Measurements from ENCODE around the gene SH3D19.

SH3D19 gene

GRCh38 chr4:151251603-151252304, 73.7 kb downstream of the SH3D19 start:
- DNase-seq (ENCODE audit: low read depth), result no peak
- TF ChIP-seq, protein P1, sequence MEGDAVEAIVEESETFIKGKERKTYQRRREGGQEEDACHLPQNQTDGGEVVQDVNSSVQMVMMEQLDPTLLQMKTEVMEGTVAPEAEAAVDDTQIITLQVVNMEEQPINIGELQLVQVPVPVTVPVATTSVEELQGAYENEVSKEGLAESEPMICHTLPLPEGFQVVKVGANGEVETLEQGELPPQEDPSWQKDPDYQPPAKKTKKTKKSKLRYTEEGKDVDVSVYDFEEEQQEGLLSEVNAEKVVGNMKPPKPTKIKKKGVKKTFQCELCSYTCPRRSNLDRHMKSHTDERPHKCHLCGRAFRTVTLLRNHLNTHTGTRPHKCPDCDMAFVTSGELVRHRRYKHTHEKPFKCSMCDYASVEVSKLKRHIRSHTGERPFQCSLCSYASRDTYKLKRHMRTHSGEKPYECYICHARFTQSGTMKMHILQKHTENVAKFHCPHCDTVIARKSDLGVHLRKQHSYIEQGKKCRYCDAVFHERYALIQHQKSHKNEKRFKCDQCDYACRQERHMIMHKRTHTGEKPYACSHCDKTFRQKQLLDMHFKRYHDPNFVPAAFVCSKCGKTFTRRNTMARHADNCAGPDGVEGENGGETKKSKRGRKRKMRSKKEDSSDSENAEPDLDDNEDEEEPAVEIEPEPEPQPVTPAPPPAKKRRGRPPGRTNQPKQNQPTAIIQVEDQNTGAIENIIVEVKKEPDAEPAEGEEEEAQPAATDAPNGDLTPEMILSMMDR (IDR thresholded peaks at IDR 0.05; ENCODE audit: control insufficient read depth, insufficient read depth, low read depth, low read length, missing control alignments), result no peak
- H3K4me3 ChIP-seq (ENCODE audit: control insufficient read depth, low read depth, low read length), result no peak overlapping the region

GRCh38 chr4:151250706-151251105, 74.7 kb downstream of the SH3D19 start:
- TF ChIP-seq, protein P1 (IDR thresholded peaks at IDR 0.05; ENCODE audit: control insufficient read depth, insufficient read depth, low read depth, low read length, missing control alignments), result no peak
- DNase-seq (ENCODE audit: low read depth), result no peak

DNA sequence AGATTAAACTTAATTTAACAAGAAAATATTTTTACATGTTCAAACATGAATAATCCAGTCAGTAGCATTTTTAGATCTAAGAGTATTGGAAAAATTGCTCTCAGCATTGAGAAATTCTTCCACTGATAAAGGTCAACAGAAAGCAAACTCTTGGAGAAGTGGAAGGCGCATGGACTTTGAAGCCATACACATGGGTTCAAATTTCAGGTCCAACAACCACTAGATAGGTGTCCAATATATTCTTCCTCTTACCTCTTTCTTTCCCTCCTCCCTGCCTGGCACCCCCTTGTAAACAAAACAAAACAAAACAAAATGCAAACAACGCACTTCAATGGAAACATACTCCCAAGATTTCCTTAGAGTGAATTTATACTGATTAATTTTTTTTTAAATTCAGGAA, 76.9 kb downstream of the SH3D19 start:
- DNase-seq (ENCODE audit: low read depth), result no peak
- H3K4me3 ChIP-seq (ENCODE audit: control insufficient read depth, low read depth, low read length), result no peak overlapping the region
- TF ChIP-seq, protein P1 (IDR thresholded peaks at IDR 0.05; ENCODE audit: control insufficient read depth, insufficient read depth, low read depth, low read length, missing control alignments), result no peak

More at GRCh38 chr4:151250706-151251105, 74.7 kb downstream of the SH3D19 start:
- no peak overlapping the region for H3K4me3 ChIP-seq (ENCODE audit: control insufficient read depth, low read depth, low read length)

- DNase-seq (ENCODE audit: low read depth), result no peak
- TF ChIP-seq, protein P1 (IDR thresholded peaks at IDR 0.05; ENCODE audit: control insufficient read depth, insufficient read depth, low read depth, low read length, missing control alignments), result no peak
- H3K4me3 ChIP-seq (ENCODE audit: control insufficient read depth, low read depth, low read length), result no peak overlapping the region
Observed at GRCh38 chr4:151247395-151247794, 78.0 kb downstream of the SH3D19 start.

- H3K4me3 ChIP-seq (ENCODE audit: control insufficient read depth, low read depth, low read length), result no peak overlapping the region
- TF ChIP-seq, protein P1 (IDR thresholded peaks at IDR 0.05; ENCODE audit: control insufficient read depth, insufficient read depth, low read depth, low read length, missing control alignments), result no peak
- no peak for DNase-seq (ENCODE audit: low read depth)
Observed at GRCh38 chr4:151246742-151247141, 78.7 kb downstream of the SH3D19 start.

DNA sequence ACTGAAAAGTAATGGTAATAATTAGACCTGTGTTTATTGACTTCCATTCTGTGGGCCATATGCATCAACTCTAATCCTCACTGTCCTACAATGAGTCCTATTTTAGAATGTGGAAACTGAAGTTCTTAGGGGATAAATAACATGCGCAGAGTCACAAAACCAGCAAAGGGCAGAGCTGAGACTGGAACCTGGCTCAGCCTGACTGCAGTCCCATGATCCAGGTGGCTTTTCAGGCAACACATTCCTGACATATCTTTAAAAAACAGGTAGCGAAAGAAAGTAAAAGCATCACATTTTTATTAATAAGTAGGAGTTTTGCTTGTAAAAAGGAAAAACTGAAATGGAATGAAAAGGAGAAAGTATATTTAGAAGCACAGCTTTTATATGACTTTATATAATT, 83.1 kb downstream of the SH3D19 start:
- TF ChIP-seq, protein P1 (IDR thresholded peaks at IDR 0.05; ENCODE audit: control insufficient read depth, insufficient read depth, low read depth, low read length, missing control alignments), result no peak
- H3K4me3 ChIP-seq (ENCODE audit: control insufficient read depth, low read depth, low read length), result no peak overlapping the region
- no peak for DNase-seq (ENCODE audit: low read depth)

Measured in AG09309 (cell line).